AG08396 (cell line): ENCODE measurements around the gene AMMECR1L.
"Not testable (repeated sequence)": the region's sequence is repeated elsewhere in the genome, so short reads cannot be mapped to it uniquely, and the experiment has no call there.

ENCODE experiments used
- DNase-seq: peaks from one replicate; pipeline ENCODE4 v3.0.0; 2012; ENCODE audit warnings: low spot score, mixed read lengths

Gene AMMECR1L

DNA sequence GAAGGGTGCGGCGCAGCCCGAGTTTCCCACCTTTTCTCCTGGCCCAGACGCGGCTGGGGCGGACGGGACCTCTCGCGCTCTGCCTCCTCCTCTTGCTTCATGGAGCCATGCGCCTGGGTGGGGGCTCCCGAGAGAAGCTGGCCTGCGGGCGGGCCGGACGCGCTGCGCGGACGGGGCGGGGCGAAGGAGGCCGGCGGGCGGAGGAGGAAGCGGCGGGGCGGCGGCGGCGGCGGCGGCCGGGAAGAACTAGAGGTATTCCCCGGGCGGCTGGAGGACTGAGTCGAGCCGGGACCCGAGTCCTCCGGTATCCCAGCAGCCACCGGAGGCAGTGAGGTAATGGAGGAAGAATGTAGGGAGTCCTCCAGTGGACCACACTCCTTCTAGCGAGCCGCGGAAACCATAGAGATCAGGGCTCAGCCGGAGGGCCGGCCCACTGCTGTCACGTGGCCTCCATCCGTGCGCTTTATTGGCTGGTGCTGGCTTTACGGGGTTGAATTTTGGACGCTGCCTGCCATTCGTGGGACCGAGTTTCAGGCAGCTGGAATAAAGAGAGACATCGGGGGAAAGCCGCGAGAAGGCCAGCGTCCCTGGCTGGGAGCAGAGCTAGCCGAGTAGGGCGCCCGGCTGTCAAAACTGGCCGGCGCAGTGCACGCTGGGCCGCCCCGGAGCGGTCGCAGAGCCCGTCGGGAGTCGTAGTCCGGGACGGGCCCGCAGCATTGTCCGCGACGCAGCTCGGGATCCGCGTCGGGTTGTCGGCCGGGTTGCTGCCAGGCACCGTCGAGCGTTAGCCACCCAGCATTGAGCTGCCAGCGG is at the start of gene AMMECR1L:
Gene AMMECR1L (minus strand): TSS at position 177 of the 813 bp plus-strand sequence. CDS start 11,722 bp downstream, outside the sequence.
- DNase-seq = peak; percentile 62

DNA sequence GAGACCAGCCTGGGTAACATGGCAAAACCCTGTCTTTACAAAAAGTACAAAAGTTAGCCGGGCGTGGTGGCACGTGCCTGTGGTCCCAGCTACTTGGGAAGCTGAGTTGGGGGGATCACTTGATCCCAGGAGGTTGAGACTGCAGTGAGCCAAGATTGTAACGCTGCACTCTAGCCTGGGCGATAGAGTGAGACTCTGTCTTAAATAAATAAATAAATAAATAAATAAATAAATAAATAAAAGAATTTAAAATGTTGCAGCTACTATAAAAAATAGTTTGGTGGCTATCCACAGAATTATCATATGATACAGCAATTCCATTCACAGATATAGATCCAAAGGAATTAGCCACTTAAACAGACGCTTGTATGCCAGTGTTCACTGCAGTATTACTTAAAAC is 49.6 kb upstream of the AMMECR1L start:
- DNase-seq = no peak

DNA sequence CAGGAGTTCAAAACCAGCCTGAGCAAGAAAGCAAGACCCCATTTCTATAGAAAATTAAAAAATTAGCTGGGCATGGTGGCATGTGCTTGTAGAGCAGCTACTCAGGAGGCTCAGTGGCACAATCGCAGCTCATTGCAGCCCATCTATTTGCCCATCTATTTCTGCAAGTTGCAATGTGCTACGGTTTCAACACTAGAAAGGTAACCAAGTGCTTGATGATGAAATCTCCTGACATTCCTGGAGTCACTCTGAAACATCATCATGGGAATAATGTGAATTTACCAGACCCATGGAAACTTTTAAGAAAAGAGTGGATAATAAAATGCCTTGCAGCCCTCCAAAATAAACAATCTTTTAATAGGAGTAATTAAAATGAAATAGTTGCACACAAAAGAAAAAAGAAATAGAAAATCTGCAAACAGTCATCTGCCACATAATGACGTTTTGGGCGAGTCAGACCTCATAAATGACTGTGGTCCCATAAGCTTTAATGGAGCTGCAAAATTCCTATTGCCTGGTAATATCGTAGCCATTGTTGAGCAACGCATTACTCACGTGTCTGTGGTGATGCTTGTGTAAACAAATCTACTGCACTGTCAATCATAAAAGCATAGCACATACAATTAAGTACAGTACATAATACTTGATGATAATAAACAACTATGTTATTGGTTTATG is 46.6 kb upstream of the AMMECR1L start:
- DNase-seq = peak; percentile 61

DNA sequence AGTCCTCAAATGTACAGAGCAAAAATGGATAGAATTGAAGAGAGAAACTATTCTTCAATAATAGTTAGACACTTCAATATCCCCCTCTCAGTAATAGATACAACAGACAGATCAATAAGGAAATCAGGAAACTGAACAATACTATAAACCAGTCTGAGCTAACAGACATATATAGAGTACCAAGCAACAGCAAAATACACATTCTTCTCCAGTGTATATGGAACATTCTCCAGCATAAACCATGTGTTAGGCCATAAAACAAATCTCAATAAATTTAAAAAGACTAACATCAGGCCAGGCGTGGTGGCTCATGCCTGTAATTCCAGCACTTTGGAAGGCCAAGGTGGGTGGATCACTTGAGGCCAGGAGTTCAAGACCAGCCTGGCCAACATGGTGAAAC is 43.7 kb upstream of the AMMECR1L start:
- DNase-seq = no peak

DNA sequence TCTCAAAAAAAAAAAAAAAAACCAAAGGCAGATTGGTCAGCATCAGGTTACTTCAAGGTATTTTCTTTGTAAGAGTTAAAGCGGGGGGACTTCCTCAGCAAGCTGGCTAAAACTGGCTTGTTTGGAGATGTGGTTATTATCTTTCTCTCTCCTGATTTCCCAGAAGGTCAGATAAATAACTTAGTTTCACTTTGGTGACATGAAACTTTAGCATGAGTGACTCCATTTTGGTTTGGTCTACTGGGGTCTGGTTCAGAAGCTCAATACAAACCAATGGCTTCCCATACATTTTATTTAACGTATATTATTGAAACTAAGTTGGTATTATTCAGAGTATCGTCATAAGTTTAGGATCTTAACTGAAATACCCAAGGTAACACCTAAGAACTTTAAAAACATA is 41.6 kb upstream of the AMMECR1L start:
- no peak for DNase-seq

DNA sequence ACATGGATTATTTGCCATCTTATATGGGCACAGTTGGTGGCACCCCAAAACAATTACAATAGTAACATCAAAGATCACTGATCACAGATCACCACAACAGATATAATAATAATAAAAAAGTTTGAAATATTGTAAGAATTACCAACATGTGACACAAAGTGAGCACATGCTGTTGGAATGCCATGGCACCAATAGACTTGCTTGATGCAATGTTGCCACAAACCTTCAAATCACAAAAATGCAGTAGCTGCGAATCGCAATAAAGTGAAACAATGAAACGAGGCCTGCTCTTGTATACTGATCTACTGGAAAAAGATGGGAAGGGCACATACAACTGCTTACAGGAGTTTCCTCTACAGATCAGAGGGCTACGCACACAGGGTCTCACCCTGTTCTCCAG is 32.2 kb upstream of the AMMECR1L start:
- DNase-seq = no peak

DNA sequence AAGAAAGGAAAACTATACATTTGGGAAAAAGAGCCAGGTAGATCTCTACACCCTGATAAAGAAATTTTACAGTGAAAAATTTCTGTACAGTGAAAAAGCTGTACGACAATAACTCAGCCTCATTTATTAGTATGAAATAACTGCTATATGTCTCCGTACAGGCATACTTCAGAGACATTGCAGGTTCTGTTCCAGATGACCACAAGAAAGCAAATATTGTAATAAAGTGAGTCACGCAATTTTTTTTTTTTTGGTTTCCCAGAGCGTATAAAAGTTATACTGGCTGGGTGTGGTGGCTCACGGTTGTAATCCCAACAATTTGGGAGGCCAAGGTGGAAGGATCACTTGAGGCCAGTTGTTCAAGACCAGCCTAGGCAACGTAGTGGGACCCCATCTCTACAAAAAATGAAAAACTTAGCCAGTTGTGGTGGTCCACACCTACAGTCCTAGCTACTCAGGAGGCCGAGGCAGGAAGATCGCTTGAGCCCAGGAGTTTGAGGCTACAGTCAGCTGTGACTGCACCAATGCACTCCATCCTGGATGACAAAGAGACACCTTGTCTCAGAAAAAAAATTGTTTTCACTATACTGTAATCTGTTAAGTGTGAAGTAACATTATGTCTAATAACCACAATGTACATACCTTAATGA is 28.2 kb upstream of the AMMECR1L start:
- DNase-seq = no peak

DNA sequence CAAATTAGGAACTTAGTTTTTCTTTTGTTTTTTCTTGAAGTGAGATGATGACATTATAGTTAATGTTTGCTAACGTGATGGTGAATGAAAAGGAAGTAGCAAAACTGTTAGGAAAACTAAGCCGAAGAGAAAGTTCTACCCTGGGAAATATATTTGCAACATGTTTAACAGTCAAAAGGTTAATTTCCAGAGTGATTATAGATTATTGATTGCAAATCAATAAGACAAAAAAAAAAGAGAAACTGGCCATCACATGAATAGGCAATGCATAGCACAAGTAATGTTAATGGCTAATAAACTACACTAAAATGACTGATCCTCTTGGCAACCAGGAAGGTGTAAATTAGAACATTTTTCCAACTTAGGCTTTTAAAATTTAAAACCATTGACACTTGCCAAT is 26.0 kb upstream of the AMMECR1L start:
- DNase-seq = no peak

DNA sequence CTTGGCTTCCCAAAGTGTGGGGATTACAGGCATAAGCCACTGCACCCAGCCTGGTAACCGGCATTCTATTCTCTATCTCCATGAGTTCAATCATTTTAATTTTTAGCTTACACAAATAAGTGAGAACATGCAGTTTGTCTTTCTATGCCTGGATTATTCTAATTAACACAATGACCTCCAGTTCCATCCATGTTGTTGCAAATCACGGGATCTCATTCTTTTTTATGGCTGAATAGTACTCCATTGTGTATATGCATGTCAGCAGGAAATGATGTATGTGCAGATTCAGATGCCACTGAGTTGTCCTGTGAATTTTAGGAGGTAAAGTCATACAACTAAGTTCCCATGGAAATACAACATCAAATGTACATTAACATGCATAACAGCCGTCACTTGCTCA is 24.7 kb upstream of the AMMECR1L start:
- DNase-seq = no peak

DNA sequence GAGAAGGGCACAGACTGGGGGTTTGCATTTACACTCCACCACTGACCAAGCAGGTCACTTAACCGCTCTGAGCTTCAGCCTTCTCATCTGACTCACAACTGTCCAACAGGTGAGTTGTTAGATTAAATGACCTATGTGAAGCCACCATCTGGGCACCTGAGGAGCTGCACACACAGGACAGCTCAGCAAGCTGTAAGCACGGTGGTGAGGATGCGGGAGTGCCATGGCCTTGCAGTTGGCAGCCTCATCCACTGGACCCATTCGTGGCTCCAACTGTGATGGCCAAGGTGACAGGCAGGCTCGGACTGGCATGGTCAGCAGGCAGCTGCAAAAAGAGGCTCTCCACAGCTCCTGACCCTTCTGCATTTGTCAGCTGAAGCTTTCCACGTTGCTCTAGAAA is 23.3 kb upstream of the AMMECR1L start:
- no peak for DNase-seq

DNA sequence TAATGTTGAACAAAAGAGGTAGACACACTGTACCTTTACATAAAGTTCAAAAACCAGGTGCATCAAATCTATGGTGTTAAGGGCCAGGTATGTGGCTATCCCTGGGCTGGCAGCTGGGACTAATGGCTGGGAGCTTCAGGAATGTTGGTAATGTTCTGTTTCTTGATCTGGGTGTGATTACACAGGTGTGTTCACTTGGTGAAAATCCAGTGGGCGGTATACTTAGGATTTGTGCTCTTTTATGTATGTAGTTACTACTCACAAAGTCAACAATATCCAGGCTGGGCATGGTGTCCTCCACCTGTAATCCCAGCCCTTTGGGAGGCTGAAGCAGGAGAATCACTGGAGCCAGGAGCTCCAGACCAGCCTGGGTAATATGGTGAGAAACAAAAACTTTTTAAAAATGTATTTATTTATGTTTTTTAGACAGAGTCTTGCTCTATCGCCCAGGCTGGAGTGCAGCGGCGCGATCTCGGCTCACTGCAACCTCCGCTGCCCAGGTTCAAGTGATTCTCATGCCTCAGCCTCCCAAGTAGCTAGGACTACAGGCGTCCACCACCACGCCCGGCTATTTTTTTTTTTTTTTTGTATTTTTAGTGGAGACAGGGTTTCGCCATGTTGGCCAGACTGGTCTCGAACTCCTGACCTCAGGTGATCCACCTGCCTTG is 22.1 kb upstream of the AMMECR1L start:
- DNase-seq = not testable (repeated sequence)

DNA sequence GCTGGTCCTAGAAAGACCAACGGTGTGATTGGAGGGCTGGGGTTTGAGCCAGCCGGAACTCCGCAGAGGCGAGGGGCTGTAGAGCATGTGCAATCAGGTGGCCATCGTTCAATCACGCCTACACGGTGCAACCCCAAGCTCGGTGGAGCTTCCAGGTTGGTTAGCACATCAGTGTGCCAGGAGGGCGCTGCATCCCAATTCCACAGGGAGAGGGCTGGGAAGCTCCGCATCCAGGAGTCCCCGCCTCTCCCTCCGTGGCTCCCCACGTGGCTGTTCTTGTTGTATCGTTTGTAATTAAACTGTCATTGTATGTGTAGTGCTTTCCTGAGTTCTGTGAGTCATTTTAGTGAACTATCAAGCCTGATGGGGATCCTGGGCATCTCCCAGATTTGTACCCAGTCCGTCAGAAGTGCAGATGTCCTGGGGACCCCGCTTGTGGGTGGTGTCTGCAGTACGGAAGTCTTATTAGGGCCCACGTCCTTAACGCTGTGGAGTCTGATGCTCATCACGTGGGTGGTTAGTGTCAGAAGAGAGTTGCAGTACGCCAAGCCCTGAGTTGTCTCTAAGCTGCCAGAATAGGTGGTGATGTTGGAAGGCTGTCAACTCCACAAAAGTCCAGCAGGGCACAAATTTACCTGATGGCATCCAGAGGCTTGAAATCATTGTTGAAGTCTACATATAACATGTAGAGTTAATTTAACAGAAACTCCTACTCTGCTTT is 20.6 kb upstream of the AMMECR1L start:
- DNase-seq = no peak

DNA sequence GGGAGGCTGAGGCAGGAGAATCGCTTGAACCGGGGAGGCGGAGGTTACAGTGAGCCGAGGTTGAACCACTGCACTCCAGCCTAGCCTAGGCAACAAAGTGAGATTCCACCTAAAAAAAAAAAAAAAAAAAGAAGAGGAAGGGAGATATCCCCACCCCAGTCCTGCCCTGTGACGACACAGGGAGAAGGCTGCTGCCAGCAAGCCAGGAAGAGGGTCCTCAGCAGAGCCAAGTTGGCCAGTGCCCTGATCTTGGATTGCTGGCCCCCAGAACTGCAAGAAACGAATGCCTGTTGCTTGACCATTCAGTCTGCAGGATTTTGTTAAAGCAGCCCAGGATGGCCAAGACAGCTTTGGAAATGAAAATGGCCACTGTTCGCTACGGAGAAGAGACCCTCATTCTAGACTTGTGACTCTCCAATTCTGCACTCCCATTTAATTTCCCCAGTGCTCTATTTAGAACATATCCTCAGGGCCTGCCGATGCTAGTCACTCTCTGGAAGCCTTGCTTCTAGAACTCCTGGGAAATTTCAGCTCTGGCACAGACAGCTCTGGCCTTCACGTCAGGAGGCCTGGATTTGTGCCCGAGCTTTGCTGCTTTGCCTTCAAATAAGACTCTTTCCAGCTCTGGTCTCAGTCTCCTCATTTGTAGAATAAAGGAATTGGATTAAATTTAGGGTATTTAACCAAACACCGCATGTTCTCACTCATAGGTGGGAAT is 15.7 kb upstream of the AMMECR1L start:
- DNase-seq = no peak

DNA sequence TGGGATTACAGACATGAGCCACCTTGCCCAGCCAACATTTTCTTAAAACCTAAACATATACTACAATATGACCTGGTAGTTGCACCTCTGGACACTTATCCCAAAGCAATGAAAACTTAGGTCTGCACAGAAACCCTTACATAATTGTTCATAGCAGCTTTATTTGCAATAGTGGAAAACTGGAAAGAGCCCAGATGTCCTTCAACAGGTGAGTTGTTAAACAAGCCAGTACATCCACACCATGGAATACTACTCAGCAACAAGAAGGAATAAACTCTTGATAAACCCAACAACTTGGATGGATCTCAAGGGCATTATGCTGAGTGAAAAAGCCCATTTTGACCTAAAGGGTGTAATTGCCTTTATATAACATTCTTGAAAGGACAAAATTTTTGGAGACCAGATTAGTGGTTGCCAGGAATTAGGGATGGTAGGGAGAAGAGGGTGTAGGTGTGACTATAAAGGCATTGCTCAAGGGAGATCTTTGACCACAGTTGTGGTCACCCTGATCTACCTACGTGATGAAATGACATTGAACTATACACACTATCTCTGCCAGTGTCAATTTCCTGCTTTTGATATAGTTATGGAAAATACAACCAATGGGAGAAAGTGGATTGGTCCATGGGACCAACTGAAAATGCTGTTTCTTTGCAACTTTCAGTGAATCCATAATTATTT is 11.9 kb upstream of the AMMECR1L start:
- DNase-seq = no peak

DNA sequence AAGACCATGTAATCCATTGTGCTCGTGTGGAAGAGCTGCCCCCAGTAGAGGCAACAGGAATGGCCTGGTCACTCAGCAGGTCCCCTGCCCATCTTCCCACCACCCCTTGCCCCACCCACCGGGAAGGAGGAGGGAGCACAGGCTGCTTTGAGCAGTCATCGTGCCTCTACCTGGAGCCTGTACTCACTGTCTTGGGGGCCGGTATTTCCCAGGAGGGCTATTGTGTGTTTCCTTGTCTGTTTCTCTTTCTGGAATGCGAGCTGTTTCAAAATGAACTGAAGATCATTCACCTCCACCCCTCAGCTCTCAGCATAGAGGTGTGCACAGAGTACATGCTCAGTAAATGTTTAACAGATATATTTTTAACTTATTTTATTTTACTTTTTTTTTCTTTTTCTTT is 7.7 kb upstream of the AMMECR1L start:
- DNase-seq = no peak

DNA sequence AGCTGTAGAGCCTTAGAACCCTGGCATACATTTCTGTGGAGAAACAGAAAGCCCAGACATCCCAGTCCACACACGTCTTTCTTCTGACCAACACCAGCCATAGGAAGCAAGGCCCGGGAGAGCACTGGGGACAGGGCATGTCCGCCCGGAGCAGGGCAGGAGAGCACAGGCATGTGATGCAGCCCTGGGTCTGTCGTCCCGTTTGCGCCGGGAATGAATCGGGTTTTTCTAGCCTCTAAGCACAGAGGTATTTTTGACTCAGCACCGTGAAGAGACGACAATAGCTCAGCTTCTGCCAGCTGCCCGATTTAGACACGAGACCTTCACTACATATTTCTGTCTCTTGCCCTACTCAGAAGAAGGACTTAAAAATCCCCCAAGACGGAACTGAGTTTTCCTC is 7.3 kb upstream of the AMMECR1L start:
- DNase-seq = no peak

DNA sequence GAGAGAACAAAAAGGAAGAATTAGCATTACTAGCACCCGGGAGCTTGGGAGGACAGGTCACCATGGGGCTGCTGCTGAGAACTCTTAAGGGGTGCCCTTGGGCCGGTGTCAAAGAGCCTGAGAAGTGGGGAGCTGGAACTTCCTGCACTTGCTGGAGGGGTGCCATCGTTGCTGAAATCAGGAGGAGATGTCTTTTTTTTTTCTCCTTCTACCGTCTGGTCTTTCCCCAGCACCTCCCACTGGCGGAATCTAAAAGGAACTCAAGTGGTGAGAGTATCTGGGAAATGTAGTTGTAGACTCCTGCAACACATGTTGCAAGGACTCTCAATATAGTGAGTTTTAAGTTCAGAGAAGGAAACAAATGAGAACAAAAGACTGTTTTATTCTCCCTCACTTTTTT is 6.1 kb upstream of the AMMECR1L start:
- no peak for DNase-seq

DNA sequence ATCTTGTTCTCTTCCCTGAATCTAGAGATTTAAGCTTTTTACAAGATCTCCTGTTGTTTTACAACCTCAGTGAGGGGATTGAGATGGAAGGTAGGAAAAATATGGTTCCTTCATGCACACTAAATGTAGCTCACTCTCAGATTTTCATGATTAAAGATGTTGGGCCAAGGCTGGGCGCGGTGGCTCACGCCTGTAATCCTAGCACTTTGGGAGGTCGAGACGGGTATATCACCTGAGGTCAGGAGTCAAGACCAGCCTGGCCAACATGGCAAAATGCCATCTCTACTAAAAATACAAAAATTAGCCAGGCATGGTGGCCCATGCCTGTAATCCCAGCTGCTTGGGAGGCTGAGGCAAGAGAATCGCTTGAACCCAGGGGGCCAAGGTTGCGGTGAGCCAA is 5.0 kb upstream of the AMMECR1L start:
- DNase-seq = not testable (repeated sequence)

DNA sequence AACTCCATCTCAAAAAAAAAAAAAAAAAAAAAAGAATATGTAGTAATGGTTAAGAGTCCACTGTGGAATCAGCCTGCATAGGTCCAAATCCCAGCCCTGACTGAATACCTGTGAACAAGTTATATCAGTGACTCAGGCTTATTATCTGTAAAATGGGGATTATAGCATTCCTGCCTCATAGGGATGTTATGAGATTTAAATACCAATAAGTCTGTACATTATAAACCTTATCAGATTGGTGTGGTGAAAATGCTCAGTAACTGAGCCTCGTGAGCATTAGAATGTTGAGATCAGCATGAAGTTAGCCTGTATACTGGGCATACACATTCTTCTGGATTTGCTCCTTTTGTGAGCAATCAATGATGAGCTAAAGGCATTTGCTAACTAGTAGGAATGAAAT is 3.0 kb upstream of the AMMECR1L start:
- DNase-seq = no peak

DNA sequence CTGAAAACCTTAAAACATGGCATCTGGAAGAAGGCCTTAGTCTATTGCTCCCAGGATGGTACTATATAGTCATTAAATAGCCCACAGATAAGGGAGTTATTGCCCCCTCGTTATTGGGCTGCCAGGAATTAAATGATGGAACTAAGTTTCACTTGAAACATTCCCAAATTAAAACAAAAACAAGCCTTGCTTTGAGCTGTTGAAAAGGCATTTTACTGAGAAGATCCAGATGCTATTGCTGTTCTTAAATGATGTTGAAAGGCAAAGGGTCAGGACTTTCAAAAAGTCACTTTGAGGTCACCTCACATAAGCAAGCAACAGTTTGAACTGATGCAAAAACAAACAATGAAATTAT is 2.0 kb upstream of the AMMECR1L start:
- no peak for DNase-seq
